ENCODE measurements around the gene PI4K2B.
A peak's percentile ranks its signal among the peaks of the same experiment; 100 is the strongest.
"Not testable (repeated sequence)": the region's sequence is repeated elsewhere in the genome, so short reads cannot be mapped to it uniquely, and the experiment has no call there.

The PI4K2B gene

DNA sequence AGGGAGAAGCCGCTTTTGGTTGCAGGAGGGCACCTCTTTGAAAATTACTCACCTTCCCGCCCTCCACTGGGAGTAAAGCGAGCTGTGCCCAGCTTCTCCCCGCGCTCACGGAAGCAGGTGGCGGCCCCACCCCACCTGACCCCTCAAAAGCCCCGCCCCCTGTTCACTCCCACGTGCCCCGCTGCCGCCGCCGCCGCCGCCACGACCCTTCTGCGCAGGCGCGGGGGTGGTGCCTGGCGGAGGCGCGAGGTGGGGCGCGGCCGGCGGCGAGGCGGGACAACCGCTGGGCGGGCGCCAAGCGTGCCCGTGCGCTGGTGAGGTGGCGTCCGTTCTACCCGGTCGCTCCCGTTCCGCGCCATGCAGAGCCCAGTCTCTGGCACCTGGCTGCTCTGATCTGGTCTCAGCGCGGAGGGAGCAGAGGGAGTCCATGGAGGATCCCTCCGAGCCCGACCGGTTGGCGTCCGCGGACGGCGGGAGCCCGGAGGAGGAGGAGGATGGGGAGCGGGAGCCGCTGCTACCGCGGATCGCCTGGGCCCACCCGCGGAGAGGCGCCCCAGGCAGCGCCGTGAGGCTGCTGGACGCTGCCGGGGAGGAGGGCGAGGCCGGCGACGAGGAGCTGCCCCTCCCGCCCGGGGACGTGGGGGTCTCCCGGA lies at the start of gene PI4K2B:
PI4K2B (plus strand) TSS at position 297 of the 653 bp plus-strand sequence; CDS start at position 428, 131 bp downstream.
- DNase-seq (ENCODE audit: low read depth): peak; percentile 87

GRCh38 chr4:25184056-25184455 lies 49.8 kb upstream of the PI4K2B start:
- DNase-seq (ENCODE audit: low read depth): no peak

- DNase-seq (ENCODE audit: low read depth): no peak
Measured at GRCh38 chr4:25190407-25190806, 43.4 kb upstream of the PI4K2B start.

DNA sequence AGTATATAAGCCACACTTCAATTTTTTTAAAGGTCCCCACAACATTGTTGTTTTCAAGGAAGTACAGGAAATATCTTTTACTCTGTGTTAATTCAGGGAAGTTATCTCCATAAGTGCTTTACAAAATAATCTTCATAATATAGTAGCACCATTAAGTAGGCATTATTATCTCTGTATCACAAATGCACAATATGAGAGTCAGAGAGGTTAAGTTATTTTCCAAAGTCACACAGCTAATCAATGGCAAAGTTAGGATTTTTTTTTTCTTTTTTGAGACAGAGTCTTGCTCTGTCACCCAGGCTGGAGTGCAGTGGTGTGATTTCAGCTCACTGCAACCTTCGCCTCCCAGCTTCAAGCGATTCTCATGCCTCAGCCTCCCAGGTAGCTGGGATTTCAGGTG lies 35.1 kb upstream of the PI4K2B start:
- no peak for DNase-seq (ENCODE audit: low read depth)

- DNase-seq (ENCODE audit: low read depth): no peak
Measured at GRCh38 chr4:25207997-25208396, 25.8 kb upstream of the PI4K2B start.

- DNase-seq (ENCODE audit: low read depth): no peak
Measured at GRCh38 chr4:25209702-25210101, 24.1 kb upstream of the PI4K2B start.

DNA sequence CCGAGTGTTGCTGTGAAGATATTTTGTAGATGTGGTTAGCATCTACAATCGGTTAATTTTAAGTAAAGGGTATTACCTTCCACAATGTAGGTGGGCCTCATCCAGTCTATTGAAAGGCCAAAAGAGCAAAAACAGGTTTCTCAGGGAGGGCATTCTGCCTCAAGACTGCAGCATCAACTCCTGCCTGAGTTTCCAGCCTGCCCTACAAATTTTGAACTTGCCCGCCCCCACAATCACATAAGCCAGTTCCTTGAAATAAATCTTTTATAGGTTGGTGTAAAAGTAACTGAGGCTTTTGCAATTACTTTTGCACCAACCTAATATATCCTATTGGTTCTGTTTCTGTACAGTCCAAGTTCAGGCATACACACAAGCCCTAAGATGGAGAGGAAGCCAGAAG lies 22.1 kb upstream of the PI4K2B start:
- no peak for DNase-seq (ENCODE audit: low read depth)

GRCh38 chr4:25212822-25213221 lies 21.0 kb upstream of the PI4K2B start:
- no peak for DNase-seq (ENCODE audit: low read depth)

DNA sequence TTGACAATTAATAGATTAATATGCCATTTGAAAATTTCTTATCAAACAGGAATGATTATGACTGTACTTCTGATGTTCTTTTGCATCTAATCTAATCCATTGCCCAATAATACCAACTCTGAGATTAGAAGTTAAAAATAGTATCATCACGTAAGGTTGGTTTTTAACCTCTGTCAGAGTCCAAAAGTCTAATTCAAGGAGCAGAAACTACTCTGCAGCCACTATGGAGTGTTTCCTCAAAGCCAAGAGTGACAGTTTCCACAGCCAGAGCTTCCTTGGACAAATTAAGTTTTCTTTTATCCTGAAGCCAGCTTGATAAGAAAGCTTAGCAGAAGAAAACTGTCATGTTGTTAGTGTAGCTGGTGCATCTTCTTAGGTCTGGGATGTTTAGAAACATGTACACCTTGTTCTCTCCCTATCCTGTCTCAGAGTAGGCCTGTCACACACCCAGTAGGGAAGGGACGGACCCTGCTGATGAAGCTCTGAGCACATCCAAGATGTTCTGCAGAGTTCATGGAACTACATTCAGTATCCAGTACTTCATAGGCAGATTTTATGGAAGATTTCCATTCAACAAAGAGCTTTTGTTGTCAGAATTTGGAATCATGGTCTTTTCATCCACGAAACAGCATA lies 20.4 kb upstream of the PI4K2B start:
- DNase-seq (ENCODE audit: low read depth): no peak

DNA sequence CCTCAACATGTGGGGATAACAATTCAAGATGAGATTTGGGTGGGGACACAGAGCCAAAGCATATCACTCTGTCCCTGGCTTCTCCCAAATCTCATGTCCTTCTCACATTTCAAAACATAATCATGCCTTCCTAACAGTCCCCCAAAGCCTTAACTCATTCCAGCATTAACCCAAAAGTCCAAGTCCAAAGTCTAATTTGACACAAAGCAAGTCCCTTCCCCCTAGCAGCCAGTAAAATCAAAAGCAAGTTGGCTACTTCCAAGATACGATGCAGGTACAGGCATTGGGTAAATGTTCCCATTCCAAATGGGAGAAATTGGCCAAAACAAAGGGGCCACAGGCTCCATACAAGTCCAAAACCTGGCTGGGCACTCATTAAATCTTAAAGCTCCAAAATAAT lies 19.1 kb upstream of the PI4K2B start:
- DNase-seq (ENCODE audit: low read depth): not testable (repeated sequence)

DNA sequence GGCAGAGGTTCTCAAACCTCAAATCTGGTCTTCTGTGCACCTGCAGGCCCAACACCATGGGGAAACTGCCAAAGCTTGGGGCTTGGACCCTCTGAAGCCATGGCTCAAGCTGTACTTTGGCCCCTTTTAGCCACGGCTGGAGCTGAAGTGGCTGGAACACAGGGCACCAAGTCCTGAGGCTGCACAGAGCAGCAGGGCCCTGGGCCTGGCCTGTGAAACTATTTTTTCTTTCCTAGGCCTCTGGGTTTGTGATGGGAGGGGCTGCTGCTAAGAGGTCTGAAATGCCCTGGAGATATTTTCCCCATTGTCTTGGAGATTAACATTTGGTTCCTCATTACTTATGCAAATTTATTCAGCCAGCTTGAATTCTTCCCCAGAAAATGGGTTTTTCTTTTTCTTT lies 18.3 kb upstream of the PI4K2B start:
- no peak for DNase-seq (ENCODE audit: low read depth)

GRCh38 chr4:25221377-25221776 lies 12.5 kb upstream of the PI4K2B start:
- DNase-seq (ENCODE audit: low read depth): no peak

DNA sequence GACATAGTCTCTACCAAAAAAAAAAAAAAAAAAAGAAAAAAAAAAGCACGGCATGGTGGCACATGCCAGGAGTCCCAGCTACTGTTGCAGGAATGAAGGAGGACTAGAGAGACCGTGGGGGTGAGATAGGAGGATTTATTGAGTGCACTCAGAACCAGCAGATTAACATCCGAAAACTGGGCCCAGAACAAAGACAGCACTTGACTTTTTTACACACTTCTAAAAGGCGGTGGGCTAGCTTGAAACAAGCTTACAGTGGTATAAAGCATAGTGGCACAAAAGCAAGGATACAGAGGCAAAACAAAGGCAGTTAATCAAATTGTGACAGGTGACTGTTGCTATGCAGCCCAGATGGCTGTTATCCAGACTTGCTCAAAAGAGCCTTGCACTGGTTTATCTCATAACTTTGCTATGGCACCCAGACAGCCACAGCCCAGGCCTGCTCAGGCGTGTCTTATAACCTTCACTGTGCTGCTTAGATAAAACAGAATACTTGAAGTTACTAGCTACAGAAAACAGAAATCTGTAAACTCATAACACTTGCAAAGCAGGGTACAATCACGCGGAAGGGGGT lies 9.9 kb upstream of the PI4K2B start:
- DNase-seq (ENCODE audit: low read depth): no peak

DNA sequence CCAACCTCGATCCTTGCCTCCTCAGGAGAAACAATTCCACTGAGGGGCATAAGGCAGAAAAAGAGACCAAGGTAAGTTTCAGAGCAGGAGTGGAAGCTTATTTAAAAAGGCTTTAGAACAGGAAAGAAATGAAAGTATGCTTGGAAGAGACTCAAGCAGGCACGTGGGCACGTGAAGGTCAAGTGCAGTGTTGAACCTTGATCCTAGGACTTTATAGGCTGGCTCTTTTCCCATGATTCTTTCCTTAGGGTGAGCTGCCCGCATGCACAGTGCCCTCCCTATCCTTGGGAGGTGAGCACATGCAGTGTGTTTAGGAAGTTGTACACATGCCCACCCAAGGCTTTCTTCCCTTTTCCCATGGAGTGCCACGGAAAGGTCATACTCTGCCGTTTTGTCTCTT lies 4.0 kb upstream of the PI4K2B start:
- no peak for DNase-seq (ENCODE audit: low read depth)

DNA sequence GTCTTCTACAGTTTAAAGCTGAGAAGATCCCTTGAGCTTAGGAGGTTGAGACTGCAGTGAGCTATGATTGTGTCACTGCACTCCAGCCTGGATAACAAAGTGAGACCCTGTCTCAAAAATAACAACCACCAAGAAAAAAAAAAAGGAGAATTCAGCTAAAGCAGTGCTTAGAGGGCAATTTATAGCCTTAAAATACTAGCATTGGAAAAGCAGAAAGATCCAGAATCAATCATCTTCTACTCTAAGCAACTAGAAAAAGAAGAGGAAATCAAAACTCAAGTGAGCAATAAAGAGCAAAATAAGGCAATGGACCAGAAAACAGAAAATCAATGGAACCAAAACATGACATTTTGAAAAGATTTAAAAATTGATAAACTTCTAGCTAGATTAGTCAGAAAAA lies 639 bp upstream of the PI4K2B start:
- DNase-seq (ENCODE audit: low read depth): no peak

DNA sequence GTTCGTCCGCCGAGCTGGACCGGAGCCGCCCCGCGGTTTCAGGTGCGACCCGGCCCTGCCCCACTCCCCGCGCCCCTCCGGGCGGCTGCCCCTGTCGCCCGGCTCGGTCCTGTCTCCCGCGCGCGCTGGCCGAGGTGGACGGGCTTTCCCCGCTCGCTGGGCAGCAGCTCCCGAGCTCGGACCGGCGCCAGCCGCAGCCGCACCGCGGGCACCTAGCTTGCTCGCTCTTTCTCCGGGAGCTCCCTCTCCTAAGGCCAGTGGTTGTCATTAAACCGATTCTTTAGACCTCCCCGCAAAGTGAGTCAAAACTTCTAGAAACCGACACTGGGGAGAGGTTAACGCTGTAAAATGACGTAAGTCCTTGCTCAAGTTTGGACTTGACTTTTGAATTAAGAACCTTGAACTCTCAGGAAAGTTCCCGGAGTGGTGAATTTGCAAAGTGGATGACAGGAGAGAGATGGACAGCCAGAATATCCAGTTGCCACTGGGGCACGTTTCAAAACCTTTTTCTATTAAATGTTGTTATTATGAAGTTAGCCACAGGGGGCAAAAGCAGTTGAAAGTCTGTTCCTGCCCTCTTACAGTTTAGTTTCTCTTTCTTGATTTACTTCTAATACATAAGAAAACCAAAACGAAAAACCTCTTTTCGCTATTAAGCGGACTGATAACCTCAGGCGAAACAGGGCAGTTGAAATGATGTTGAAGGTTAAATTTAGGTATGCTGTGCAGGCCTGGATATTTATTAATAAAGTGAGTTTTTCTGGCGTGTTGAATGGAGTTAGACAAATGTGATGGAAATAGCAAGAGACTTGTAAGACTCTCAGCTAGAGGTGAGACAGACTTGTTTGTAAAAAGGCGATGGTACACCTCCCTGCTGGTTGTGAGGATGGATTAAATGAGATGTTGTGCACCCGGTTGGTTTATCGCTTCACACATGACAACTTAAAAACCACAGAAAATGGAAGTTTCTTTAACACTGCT lies 847 bp downstream of the PI4K2B start:
- no peak for DNase-seq (ENCODE audit: low read depth)

DNA sequence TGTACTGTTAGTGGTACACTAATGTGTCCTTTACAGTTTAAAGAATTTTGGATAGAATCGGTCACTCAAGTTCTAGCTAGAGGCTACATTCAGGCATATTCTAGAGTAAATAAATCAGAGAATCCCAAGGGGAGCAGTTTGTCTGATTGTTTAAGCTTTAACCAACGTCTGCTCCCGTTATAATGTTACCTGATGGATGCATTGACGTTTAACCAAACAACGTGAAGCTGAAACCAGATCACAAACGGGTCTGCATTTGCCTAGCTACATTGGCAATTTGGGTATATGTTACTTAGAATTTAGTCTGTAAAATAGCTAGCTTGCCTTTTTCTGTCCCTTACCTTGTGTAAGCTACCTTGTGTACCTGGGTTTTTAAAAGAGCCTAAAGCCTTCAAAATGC lies 1.6 kb downstream of the PI4K2B start:
- DNase-seq (ENCODE audit: low read depth): no peak

DNA sequence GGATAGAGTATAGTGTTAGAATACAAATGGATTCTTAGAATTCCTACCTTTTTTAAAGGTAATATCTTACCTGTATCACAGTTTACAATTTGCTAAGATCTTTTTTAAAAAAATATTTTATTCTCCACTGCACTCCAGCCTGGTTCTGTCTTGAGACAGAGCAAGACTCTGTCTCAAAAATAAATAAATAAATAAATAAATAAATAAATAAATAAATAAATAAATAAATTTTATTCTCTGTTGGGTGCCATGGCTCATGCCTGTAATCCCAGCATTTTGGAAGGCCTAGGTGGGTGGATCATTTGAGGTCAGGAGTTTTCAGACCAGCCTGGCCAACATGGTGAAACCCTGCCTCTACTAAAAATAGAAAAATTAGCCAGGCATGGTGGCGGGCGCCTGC lies 2.2 kb downstream of the PI4K2B start:
- DNase-seq (ENCODE audit: low read depth): not testable (repeated sequence)

DNA sequence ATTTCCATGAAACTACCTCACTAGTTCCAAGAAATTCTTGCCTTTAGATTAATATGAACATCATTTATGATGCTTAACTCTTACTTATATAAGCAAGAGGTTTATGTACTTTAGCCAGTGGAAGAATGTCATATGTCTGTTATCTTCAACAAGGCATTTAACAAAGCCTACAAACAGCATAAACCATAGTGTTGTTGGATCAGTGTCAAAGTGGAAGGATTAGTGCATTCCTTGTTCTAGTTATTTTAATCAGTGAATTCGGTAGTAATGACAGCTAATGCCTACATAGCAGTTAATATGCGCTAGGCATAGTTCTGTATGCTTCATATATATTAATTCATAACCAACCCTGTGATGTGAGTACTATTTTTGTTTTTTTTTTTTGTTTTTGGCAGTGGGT lies 3.1 kb downstream of the PI4K2B start:
- no peak for DNase-seq (ENCODE audit: low read depth)

DNA sequence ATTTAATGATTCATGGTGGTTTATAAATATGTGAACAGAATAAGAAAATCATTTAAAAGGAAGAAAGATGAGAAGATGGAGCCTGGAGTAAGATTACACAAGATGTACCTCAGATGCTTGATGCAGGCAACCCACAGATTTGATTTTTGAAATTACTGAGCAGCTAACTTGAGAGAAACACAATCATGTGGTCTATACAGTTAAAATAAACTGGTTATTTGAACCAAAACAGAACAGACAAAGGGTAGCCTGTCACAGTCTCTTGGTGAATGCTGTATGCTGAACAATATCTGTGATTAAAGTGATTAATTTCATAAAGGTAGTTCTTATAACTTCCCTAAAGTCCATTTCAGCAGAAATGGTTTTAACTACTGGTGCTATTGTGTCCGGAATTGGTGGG lies 4.2 kb downstream of the PI4K2B start:
- no peak for DNase-seq (ENCODE audit: low read depth)

DNA sequence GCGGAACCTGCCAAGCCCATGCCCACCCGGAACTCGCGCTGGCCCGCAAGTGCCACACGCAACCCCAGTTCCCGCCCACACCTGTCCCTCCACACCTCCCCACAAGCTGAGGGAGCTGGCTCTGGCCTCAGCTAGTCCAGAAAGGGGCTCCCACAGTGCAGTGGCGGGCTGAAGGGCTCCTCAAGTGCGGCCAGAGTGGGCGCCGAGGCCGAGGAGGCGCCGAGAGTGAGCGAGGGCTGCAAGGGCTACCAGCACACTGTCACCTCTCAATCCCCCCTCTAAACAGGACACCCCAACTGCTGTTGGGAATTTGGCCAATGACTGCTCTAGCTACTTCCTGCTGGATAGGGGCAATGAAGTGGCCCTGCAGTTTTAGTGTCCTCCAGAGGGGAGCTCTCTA lies 5.7 kb downstream of the PI4K2B start:
- not testable (repeated sequence) for DNase-seq (ENCODE audit: low read depth)

- DNase-seq (ENCODE audit: low read depth): not testable (repeated sequence)
Measured at GRCh38 chr4:25240754-25241210, 6.9 kb downstream of the PI4K2B start.
